ENCODE measurements around the gene NEUROD2. TPM values are rescaled to one million over a fixed set of nuclear protein-coding genes. Genes with fewer than 3 reads are reported as not detected.

Gene NEUROD2
- total and polyA plus RNA-seq, 5 donors from 2014 or later, result not detected

DNA sequence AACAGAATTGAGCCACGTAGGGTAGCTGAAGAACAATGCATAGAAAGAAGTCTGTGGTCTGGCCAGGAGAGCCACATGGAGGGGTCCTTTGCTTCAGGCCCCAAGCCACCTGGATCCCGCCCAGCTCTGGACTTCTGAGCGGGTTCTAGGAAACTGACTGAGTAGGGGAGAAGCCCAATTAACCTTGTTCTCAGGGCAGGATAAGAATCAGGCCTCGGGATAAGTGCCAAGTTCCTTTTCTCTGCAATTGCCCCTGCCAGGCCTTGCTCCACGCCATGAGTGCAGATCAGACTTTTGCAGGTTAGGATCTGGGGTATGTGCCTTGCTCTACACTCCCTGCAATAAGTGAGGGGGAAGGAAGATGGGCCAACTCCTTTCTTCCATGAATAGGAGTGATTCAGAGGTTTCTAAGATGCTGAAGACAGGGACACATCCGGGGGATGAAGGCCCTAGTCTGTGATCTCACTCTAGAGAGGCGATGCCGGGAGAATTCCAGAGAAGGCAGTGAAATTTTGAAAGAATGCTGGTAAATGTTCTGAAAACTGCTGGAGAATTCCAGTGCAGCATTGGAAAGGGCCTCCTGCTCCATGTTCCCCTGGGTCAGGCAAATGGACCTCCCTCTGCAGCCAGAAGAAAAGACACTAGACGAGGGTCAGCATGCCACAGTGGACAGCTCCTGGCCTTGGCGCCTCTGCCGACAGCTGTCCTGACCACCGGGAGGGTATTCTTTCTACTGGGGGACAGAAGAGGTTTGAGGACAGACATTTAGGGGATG, 5.8 kb downstream of the NEUROD2 start:
- Mint-ChIP-seq H3K4me3 (no peak overlapping the region), H3K36me3 (no peaks in the 10 kb centered on the region), H3K27ac (no peak overlapping the region), H3K9me3 (peaks cover 0 to 1% (median 0%) of the 10 kb centered on the region in 7 donors), H3K27me3 (peaks cover 87% of the 10 kb centered on the region), H3K4me1 (peaks cover 5 to 44% (median 8%) of the 10 kb centered on the region in 4 donors)
- Histone ChIP-seq H3K36me3 (ENCODE audit: control insufficient read depth, insufficient read depth, low read length) (no peaks in the 10 kb centered on the region), H3K4me1 (ENCODE audit: control insufficient read depth, insufficient read depth, low read length, poor library complexity, severe bottlenecking) (peaks cover 52% of the 10 kb centered on the region), H3K4me3 (ENCODE audit: low read depth, low read length) (no peak overlapping the region), H3K27me3 (ENCODE audit: control insufficient read depth, insufficient read depth, low read length) (peaks cover 31% of the 10 kb centered on the region), H3K27ac (ENCODE audit: insufficient read depth, low read length, poor library complexity, severe bottlenecking) (no peak overlapping the region), H3K9me3 (ENCODE audit: control insufficient read depth in 2 of 2, low read length in 2 of 2) (no peaks in the 10 kb centered on the region)
- DNase-seq (no peak), ATAC-seq (ENCODE audit: low read depth in 2 of 2) (no peak)

DNA sequence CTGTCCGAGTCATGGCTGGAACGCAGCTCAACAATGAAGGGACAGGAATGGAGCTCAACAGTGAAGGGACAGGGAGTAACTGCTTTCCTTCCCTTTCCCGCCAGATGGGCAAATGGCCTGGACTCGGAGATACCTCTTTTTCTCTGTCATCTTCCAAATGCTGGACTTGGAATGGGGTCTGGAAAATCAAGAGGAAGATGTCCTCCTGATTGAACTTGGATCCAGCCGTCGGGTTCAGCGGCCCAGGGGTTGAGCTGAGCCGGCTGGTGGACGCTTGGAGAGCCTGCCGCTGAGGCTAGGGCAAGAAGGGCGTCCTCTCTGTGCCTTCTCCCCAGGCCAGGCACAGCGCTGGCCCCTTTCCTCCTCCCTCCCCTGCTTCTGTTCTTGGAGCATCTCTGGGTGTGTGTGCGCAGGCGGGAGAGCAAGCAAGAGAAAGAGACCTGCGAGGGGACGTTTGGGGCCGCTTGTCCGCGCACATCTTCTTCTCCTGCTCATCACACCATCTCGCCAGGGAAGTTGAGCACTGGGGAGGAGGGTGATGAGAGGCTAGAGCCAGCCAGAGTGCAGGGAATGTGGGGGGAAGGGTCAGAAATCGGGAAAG, 6.6 kb downstream of the NEUROD2 start:
- Histone ChIP-seq H3K4me3 (ENCODE audit: low read depth, low read length) (no peak overlapping the region), H3K4me1 (ENCODE audit: control insufficient read depth, insufficient read depth, low read length, poor library complexity, severe bottlenecking) (peaks cover 43% of the 10 kb centered on the region), H3K27me3 (ENCODE audit: control insufficient read depth, insufficient read depth, low read length) (peaks cover 31% of the 10 kb centered on the region), H3K27ac (ENCODE audit: insufficient read depth, low read length, poor library complexity, severe bottlenecking) (no peak overlapping the region), H3K36me3 (ENCODE audit: control insufficient read depth, insufficient read depth, low read length) (no peaks in the 10 kb centered on the region), H3K9me3 (ENCODE audit: control insufficient read depth in 2 of 2, low read length in 2 of 2) (no peaks in the 10 kb centered on the region)
- H3K4me3 Mint-ChIP-seq, result no peak overlapping the region
- no peak overlapping the region for H3K27ac Mint-ChIP-seq
- peaks cover 91% of the 10 kb centered on the region for H3K27me3 Mint-ChIP-seq
- ATAC-seq (ENCODE audit: low read depth in 2 of 2) (no peak), DNase-seq (no peak)
- no peaks in the 10 kb centered on the region for H3K36me3 Mint-ChIP-seq
- H3K9me3 Mint-ChIP-seq, result peaks cover 0 to 1% (median 0%) of the 10 kb centered on the region in 7 donors
- peaks cover 5 to 46% (median 8%) of the 10 kb centered on the region in 4 donors for H3K4me1 Mint-ChIP-seq

DNA sequence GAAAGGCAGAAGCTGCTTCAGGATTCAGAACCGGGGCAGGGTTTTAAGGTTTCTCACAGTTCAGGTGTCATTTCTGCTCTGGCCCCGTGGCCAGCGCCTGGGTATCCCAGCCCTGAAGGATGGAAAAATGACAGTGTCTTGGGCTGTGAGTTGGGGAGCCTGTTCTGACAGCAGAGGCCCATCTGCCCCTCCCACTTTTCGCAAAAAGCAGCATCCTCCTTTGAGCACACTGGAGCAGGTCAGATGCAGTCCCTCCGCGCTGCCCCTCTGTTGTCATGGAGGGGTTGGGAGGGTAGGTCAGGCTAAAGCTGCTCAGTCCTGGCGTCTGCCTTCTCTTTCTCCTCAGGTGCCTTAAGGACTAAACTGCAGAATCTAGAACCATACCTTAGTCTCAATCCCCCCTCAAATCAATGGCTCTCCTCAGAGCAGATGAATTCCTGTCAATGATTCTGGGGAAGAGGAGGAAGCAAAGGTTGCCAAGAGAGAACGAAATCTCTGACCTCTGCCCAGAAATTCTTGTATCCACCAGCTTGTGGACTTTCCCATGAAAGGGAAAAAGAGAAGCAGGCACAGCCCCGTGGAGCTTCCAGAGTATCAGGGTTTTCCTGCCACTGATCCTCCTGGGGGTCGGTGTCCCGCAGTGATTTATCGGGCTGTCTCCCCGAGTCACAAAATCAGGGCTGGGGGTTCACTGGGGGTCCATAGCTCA, 7.3 kb downstream of the NEUROD2 start:
- no peaks in the 10 kb centered on the region for H3K36me3 Mint-ChIP-seq
- H3K4me1 ChIP-seq (ENCODE audit: control insufficient read depth, insufficient read depth, low read length, poor library complexity, severe bottlenecking), result peaks cover 38% of the 10 kb centered on the region
- no peak overlapping the region for H3K4me3 Mint-ChIP-seq
- H3K27ac ChIP-seq (ENCODE audit: insufficient read depth, low read length, poor library complexity, severe bottlenecking), result no peak overlapping the region
- H3K9me3 Mint-ChIP-seq, result peaks cover 0 to 2% (median 0%) of the 10 kb centered on the region in 7 donors
- H3K36me3 ChIP-seq (ENCODE audit: control insufficient read depth, insufficient read depth, low read length), result no peaks in the 10 kb centered on the region
- DNase-seq, result no peak
- H3K27me3 ChIP-seq (ENCODE audit: control insufficient read depth, insufficient read depth, low read length), result peaks cover 31% of the 10 kb centered on the region
- ATAC-seq (ENCODE audit: low read depth in 2 of 2), result no peak
- peaks cover 5 to 45% (median 8%) of the 10 kb centered on the region in 4 donors for H3K4me1 Mint-ChIP-seq
- H3K27me3 Mint-ChIP-seq, result peaks cover 92% of the 10 kb centered on the region
- no peak overlapping the region for H3K4me3 ChIP-seq (ENCODE audit: low read depth, low read length)
- no peaks in the 10 kb centered on the region for H3K9me3 ChIP-seq (ENCODE audit: control insufficient read depth in 2 of 2, low read length in 2 of 2)
- H3K27ac Mint-ChIP-seq, result no peak overlapping the region

GRCh38 chr17:39599665-39600231, 8.0 kb downstream of the NEUROD2 start:
- no peak overlapping the region for H3K4me3 ChIP-seq (ENCODE audit: low read depth, low read length)
- Mint-ChIP-seq H3K27ac (peak overlapping the region in 1 of 3 donors; percentile 77), H3K27me3 (peaks cover 92% of the 10 kb centered on the region), H3K9me3 (peaks cover 0 to 4% (median 0%) of the 10 kb centered on the region in 7 donors), H3K4me3 (no peak overlapping the region), H3K4me1 (peaks cover 3 to 40% (median 5%) of the 10 kb centered on the region in 4 donors), H3K36me3 (no peaks in the 10 kb centered on the region)
- no peaks in the 10 kb centered on the region for H3K9me3 ChIP-seq (ENCODE audit: control insufficient read depth in 2 of 2, low read length in 2 of 2)
- H3K4me1 ChIP-seq (ENCODE audit: control insufficient read depth, insufficient read depth, low read length, poor library complexity, severe bottlenecking), result peaks cover 31% of the 10 kb centered on the region
- peaks cover 31% of the 10 kb centered on the region for H3K27me3 ChIP-seq (ENCODE audit: control insufficient read depth, insufficient read depth, low read length)
- no peak for DNase-seq
- no peak overlapping the region for H3K27ac ChIP-seq (ENCODE audit: insufficient read depth, low read length, poor library complexity, severe bottlenecking)
- H3K36me3 ChIP-seq (ENCODE audit: control insufficient read depth, insufficient read depth, low read length), result no peaks in the 10 kb centered on the region
- no peak for ATAC-seq (ENCODE audit: low read depth in 2 of 2)

- H3K36me3 ChIP-seq (ENCODE audit: control insufficient read depth, insufficient read depth, low read length), result no peaks in the 10 kb centered on the region
- no peaks in the 10 kb centered on the region for H3K36me3 Mint-ChIP-seq
- H3K4me3 Mint-ChIP-seq, result no peak overlapping the region
- peaks cover 0 to 38% (median 5%) of the 10 kb centered on the region in 4 donors for H3K4me1 Mint-ChIP-seq
- no peak overlapping the region for H3K27ac Mint-ChIP-seq
- no peaks in the 10 kb centered on the region for H3K9me3 ChIP-seq (ENCODE audit: control insufficient read depth in 2 of 2, low read length in 2 of 2)
- peaks cover 32% of the 10 kb centered on the region for H3K27me3 ChIP-seq (ENCODE audit: control insufficient read depth, insufficient read depth, low read length)
- no peak for ATAC-seq (ENCODE audit: low read depth in 2 of 2)
- peaks cover 95% of the 10 kb centered on the region for H3K27me3 Mint-ChIP-seq
- peaks cover 0 to 4% (median 0%) of the 10 kb centered on the region in 7 donors for H3K9me3 Mint-ChIP-seq
- peaks cover 25% of the 10 kb centered on the region for H3K4me1 ChIP-seq (ENCODE audit: control insufficient read depth, insufficient read depth, low read length, poor library complexity, severe bottlenecking)
- H3K4me3 ChIP-seq (ENCODE audit: low read depth, low read length), result no peak overlapping the region
- DNase-seq, result no peak
- H3K27ac ChIP-seq (ENCODE audit: insufficient read depth, low read length, poor library complexity, severe bottlenecking), result no peak overlapping the region
Observed at GRCh38 chr17:39599004-39599664, 8.6 kb downstream of the NEUROD2 start.

GRCh38 chr17:39598630-39599003, 9.1 kb downstream of the NEUROD2 start:
- H3K9me3 Mint-ChIP-seq, result peaks cover 0 to 4% (median 0%) of the 10 kb centered on the region in 7 donors
- no peaks in the 10 kb centered on the region for H3K9me3 ChIP-seq (ENCODE audit: control insufficient read depth in 2 of 2, low read length in 2 of 2)
- peaks cover 96% of the 10 kb centered on the region for H3K27me3 Mint-ChIP-seq
- H3K4me3 Mint-ChIP-seq, result no peak overlapping the region
- H3K27me3 ChIP-seq (ENCODE audit: control insufficient read depth, insufficient read depth, low read length), result peaks cover 31% of the 10 kb centered on the region
- H3K4me1 Mint-ChIP-seq, result peaks cover 0 to 34% (median 5%) of the 10 kb centered on the region in 4 donors
- DNase-seq, result no peak
- no peak overlapping the region for H3K27ac Mint-ChIP-seq
- H3K4me3 ChIP-seq (ENCODE audit: low read depth, low read length), result no peak overlapping the region
- H3K27ac ChIP-seq (ENCODE audit: insufficient read depth, low read length, poor library complexity, severe bottlenecking), result no peak overlapping the region
- no peak for ATAC-seq (ENCODE audit: low read depth in 2 of 2)
- H3K36me3 ChIP-seq (ENCODE audit: control insufficient read depth, insufficient read depth, low read length), result no peaks in the 10 kb centered on the region
- peaks cover 20% of the 10 kb centered on the region for H3K4me1 ChIP-seq (ENCODE audit: control insufficient read depth, insufficient read depth, low read length, poor library complexity, severe bottlenecking)
- no peaks in the 10 kb centered on the region for H3K36me3 Mint-ChIP-seq

DNA sequence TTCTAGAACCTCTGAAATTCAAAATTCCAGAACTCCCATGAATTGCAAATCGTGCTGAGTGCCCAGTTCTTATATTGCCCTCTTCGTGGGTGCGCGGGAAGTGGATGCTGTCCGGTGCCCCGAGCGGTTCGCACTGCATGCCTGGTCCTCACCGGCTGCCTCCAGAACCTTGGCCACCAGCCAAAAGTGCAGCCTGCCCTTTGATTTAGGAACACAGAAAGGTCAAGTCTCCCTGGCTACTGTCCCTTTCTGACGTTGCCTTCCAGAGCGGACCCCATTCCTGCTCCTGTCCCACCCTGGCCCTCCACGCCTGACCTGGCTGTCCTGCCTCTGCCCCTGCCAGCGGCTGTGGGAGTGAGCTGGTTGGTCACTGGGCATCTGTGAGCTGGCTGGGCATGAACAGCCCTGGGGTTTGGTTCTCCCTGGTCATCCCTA, 9.7 kb downstream of the NEUROD2 start:
- peaks cover 18% of the 10 kb centered on the region for H3K4me1 ChIP-seq (ENCODE audit: control insufficient read depth, insufficient read depth, low read length, poor library complexity, severe bottlenecking)
- H3K27me3 ChIP-seq (ENCODE audit: control insufficient read depth, insufficient read depth, low read length), result peaks cover 30% of the 10 kb centered on the region
- Mint-ChIP-seq H3K4me1 (peaks cover 0 to 29% (median 5%) of the 10 kb centered on the region in 4 donors), H3K27me3 (peaks cover 96% of the 10 kb centered on the region), H3K27ac (no peak overlapping the region), H3K4me3 (peak overlapping the region in 2 of 4 donors; percentile 26 to 44), H3K36me3 (no peaks in the 10 kb centered on the region), H3K9me3 (peaks cover 0 to 4% (median 0%) of the 10 kb centered on the region in 7 donors)
- DNase-seq (no peak), ATAC-seq (ENCODE audit: low read depth in 2 of 2) (no peak)
- H3K36me3 ChIP-seq (ENCODE audit: control insufficient read depth, insufficient read depth, low read length), result no peaks in the 10 kb centered on the region
- no peak overlapping the region for H3K27ac ChIP-seq (ENCODE audit: insufficient read depth, low read length, poor library complexity, severe bottlenecking)
- H3K4me3 ChIP-seq (ENCODE audit: low read depth, low read length), result no peak overlapping the region
- no peaks in the 10 kb centered on the region for H3K9me3 ChIP-seq (ENCODE audit: control insufficient read depth in 2 of 2, low read length in 2 of 2)

Data from CD4-positive, CD25-positive, alpha-beta regulatory T cell (primary cell).